ENCODE results near the gene TEK. TPM values are rescaled to one million over a fixed set of nuclear protein-coding genes. Genes with fewer than 3 reads are reported as not detected.

Gene TEK
- total RNA-seq, 1 donor from 2014 or later: 2.3 TPM

DNA sequence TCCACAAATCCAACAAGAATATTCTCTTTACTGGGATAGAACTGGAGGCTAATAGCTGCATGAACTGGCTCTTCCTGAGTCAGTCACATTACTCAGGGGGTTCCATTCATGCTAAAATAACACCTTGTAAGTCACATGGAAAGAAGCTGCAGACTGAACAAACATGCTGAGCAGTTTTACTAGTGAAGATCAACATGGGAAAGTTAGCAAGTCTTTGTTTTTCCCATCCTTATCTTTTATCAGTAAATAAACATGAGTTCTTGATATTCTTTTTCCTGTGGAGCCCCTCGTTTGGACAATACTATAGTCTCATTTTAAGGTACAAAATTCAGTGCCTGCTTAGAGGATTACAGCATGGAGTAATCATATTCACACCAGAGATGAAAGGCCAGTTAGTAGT is 43.7 kb upstream of the TEK start:
- H3K4me3 Mint-ChIP-seq (ENCODE audit: unreplicated experiment): no peak overlapping the region
- H3K9me3 Mint-ChIP-seq (ENCODE audit: unreplicated experiment): no peaks in the 10 kb centered on the region
- TF ChIP-seq, protein P1, sequence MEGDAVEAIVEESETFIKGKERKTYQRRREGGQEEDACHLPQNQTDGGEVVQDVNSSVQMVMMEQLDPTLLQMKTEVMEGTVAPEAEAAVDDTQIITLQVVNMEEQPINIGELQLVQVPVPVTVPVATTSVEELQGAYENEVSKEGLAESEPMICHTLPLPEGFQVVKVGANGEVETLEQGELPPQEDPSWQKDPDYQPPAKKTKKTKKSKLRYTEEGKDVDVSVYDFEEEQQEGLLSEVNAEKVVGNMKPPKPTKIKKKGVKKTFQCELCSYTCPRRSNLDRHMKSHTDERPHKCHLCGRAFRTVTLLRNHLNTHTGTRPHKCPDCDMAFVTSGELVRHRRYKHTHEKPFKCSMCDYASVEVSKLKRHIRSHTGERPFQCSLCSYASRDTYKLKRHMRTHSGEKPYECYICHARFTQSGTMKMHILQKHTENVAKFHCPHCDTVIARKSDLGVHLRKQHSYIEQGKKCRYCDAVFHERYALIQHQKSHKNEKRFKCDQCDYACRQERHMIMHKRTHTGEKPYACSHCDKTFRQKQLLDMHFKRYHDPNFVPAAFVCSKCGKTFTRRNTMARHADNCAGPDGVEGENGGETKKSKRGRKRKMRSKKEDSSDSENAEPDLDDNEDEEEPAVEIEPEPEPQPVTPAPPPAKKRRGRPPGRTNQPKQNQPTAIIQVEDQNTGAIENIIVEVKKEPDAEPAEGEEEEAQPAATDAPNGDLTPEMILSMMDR (IDR thresholded peaks at IDR 0.05; ENCODE audit: insufficient read depth, low read depth, low read length): no peak
- no peak for TF ChIP-seq EZH2 (IDR thresholded peaks at IDR 0.05; ENCODE audit: insufficient read depth, low read length)
- no peaks in the 10 kb centered on the region for H3K4me1 ChIP-seq (ENCODE audit: insufficient read depth, low read length)
- no peaks in the 10 kb centered on the region for H3K9me3 ChIP-seq (ENCODE audit: insufficient read depth, low read depth, low read length)
- no peaks in the 10 kb centered on the region for H3K36me3 ChIP-seq (ENCODE audit: insufficient read depth, low read length)
- H3K9ac ChIP-seq (ENCODE audit: low read length): no peak overlapping the region
- no peak overlapping the region for H3K27ac ChIP-seq (ENCODE audit: low read depth, low read length)
- H4K20me1 ChIP-seq (ENCODE audit: insufficient read depth, low read length): no peaks in the 10 kb centered on the region
- no peaks in the 10 kb centered on the region for H3K36me3 Mint-ChIP-seq (ENCODE audit: low read depth, unreplicated experiment)
- no peaks in the 10 kb centered on the region for H3K27me3 Mint-ChIP-seq (ENCODE audit: low read depth, unreplicated experiment)
- H2AFZ ChIP-seq (ENCODE audit: low read depth, low read length): no peak overlapping the region
- H3K79me2 ChIP-seq (ENCODE audit: insufficient read depth, low read length): no peaks in the 10 kb centered on the region
- H3K27me3 ChIP-seq (ENCODE audit: insufficient read depth, low read length): no peaks in the 10 kb centered on the region
- H3K4me1 Mint-ChIP-seq (ENCODE audit: low read depth, unreplicated experiment): peaks cover 10% of the 10 kb centered on the region
- H3K4me3 ChIP-seq (ENCODE audit: insufficient read depth, low read depth, low read length): no peak overlapping the region
- H3K4me2 ChIP-seq (ENCODE audit: low read length): no peak overlapping the region
- no peak for DNase-seq (ENCODE audit: low read depth)
- peak; percentile 23 for FAIRE-seq
- H3K27ac Mint-ChIP-seq (ENCODE audit: unreplicated experiment): no peak overlapping the region

DNA sequence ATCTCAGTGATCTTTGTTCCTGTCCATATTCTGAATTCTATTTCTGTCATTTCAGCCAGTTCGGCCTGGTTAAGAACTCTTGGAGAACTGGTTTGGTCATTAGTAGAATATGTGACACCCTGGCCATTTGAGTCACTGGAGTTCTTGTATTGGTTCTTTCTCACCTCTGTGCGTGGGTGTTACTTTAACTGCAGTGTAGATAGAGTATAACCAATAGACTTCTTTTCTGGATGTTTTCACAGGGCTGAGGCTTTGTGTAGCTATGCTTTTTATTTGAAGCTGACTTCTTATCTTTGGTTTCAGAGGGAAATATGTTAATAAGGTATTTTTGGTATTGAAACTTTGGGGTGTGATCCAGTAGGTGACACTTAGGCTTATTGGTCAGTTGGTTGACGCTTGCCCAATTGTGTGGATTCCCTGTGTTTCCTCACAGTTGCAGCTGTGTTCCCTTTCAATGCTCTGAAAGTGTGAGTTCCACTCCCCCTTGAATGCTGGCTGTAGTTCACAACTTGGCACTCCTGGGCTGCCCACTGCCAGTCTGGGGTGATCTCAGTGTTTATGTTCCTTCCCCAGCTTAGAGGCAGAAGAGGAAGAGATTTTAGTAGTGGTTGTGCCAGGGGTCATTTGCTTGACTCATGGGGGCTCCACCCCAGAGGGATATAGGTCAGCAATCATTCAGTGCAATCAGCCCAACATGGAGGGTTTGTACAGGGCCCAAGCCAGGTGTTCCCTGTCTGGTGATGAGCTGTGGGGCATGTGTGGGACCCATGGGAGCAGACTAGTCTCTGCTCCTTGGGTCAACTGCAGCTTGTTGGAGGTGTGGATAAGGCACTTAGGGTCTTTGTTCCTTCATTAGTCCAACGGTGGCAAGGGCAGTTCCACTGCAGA is 34.9 kb upstream of the TEK start:
- no peaks in the 10 kb centered on the region for H3K27me3 ChIP-seq (ENCODE audit: insufficient read depth, low read length)
- no peak overlapping the region for H3K4me3 ChIP-seq (ENCODE audit: insufficient read depth, low read depth, low read length)
- H3K4me2 ChIP-seq (ENCODE audit: low read length): no peak overlapping the region
- no peaks in the 10 kb centered on the region for H3K4me1 ChIP-seq (ENCODE audit: insufficient read depth, low read length)
- Mint-ChIP-seq H3K27me3 (ENCODE audit: low read depth, unreplicated experiment) (no peaks in the 10 kb centered on the region), H3K36me3 (ENCODE audit: low read depth, unreplicated experiment) (peaks cover 17% of the 10 kb centered on the region), H3K9me3 (ENCODE audit: unreplicated experiment) (peaks cover 9% of the 10 kb centered on the region), H3K4me1 (ENCODE audit: low read depth, unreplicated experiment) (peaks cover 7% of the 10 kb centered on the region), H3K4me3 (ENCODE audit: unreplicated experiment) (no peak overlapping the region), H3K27ac (ENCODE audit: unreplicated experiment) (no peak overlapping the region)
- no peaks in the 10 kb centered on the region for H3K36me3 ChIP-seq (ENCODE audit: insufficient read depth, low read length)
- TF ChIP-seq EZH2 (IDR thresholded peaks at IDR 0.05; ENCODE audit: insufficient read depth, low read length): no peak
- TF ChIP-seq, protein P1 (IDR thresholded peaks at IDR 0.05; ENCODE audit: insufficient read depth, low read depth, low read length): no peak
- H3K9me3 ChIP-seq (ENCODE audit: insufficient read depth, low read depth, low read length): no peaks in the 10 kb centered on the region
- no peaks in the 10 kb centered on the region for H4K20me1 ChIP-seq (ENCODE audit: insufficient read depth, low read length)
- DNase-seq (ENCODE audit: low read depth): no peak
- no peak overlapping the region for H2AFZ ChIP-seq (ENCODE audit: low read depth, low read length)
- no peaks in the 10 kb centered on the region for H3K79me2 ChIP-seq (ENCODE audit: insufficient read depth, low read length)
- no peak for FAIRE-seq
- H3K27ac ChIP-seq (ENCODE audit: low read depth, low read length): no peak overlapping the region
- no peak overlapping the region for H3K9ac ChIP-seq (ENCODE audit: low read length)

DNA sequence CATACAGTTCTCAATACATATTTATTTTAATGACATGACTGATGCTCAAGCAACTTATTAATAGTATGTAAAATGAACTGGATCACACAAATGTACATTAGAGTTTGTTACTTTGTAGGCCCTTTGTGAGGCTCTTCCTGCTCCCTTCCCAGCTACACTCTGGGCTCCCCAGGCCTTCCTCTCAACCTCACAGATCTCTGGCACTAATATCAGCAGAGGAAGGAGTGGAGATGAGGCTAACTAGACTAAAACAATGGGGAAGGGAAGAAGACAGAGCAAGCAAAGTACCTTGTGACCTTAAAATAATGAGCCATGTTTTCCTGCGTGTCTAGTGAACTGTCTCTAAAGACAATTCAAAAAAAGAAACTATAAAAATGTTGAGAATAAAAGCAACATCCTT is 30.3 kb upstream of the TEK start:
- no peaks in the 10 kb centered on the region for H3K27me3 ChIP-seq (ENCODE audit: insufficient read depth, low read length)
- FAIRE-seq: no peak

More for the DNA sequence above, 30.3 kb upstream of the TEK start:
- no peaks in the 10 kb centered on the region for H3K4me1 ChIP-seq (ENCODE audit: insufficient read depth, low read length)
- H3K36me3 ChIP-seq (ENCODE audit: insufficient read depth, low read length): no peaks in the 10 kb centered on the region
- H3K27me3 Mint-ChIP-seq (ENCODE audit: low read depth, unreplicated experiment): no peaks in the 10 kb centered on the region
- H3K4me1 Mint-ChIP-seq (ENCODE audit: low read depth, unreplicated experiment): peaks cover 3% of the 10 kb centered on the region
- H3K4me3 Mint-ChIP-seq (ENCODE audit: unreplicated experiment): no peak overlapping the region
- no peak overlapping the region for H3K9ac ChIP-seq (ENCODE audit: low read length)
- H3K27ac Mint-ChIP-seq (ENCODE audit: unreplicated experiment): no peak overlapping the region
- TF ChIP-seq, protein P1 (IDR thresholded peaks at IDR 0.05; ENCODE audit: insufficient read depth, low read depth, low read length): no peak
- DNase-seq (ENCODE audit: low read depth): no peak
- no peak overlapping the region for H2AFZ ChIP-seq (ENCODE audit: low read depth, low read length)
- no peak overlapping the region for H3K4me2 ChIP-seq (ENCODE audit: low read length)
- H3K9me3 ChIP-seq (ENCODE audit: insufficient read depth, low read depth, low read length): no peaks in the 10 kb centered on the region
- peaks cover 3% of the 10 kb centered on the region for H3K9me3 Mint-ChIP-seq (ENCODE audit: unreplicated experiment)
- no peaks in the 10 kb centered on the region for H4K20me1 ChIP-seq (ENCODE audit: insufficient read depth, low read length)
- H3K36me3 Mint-ChIP-seq (ENCODE audit: low read depth, unreplicated experiment): peaks cover 12% of the 10 kb centered on the region
- H3K27ac ChIP-seq (ENCODE audit: low read depth, low read length): no peak overlapping the region
- no peak overlapping the region for H3K4me3 ChIP-seq (ENCODE audit: insufficient read depth, low read depth, low read length)
- H3K79me2 ChIP-seq (ENCODE audit: insufficient read depth, low read length): no peaks in the 10 kb centered on the region
